ENCODE measurements around the gene CD74.

Gene CD74

DNA sequence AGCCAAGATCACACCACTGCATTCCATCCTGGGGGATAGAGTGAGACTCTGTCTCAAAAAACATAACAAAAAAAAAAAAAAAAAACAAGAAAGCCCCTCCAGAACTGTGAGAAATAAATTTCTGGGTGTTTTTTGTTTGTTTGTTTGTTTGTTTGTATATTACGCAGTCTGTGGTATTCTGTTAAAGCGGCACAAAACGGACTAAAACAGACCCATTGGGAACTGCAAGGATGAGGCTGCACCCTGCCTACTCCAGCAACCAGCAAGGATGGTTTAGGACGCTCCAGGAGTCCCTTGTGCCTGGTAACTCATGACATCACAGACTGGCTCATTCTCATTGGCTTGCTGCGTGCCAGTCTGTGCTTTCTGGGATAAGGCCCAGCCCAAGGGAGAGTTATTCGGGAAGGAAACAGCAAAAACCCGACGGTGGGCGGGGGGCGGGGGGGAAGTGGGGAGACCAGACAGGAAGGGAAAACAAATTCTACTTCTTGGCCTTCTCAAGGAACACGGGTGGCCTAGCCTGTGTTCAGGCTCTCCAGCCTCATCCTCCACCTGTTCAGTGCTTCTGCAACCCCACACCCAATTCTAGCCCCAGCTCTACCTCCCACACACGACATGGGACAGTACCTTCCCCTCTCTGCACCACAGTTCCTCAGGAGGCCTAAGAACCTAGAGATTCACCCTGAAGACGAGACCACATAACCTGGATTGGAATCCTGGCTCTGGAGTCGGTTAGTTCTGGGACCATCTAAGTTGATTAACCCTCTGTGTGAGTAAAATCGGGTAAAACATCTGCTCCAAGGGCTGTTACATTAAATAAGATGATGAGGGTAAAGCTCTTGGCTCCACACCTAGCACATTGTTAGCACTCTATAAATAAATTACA lies 2.8 kb downstream of the CD74 start:
- DNase-seq (ENCODE audit: low spot score) = peak; percentile 70
- TF ChIP-seq CTCF (IDR thresholded peaks at IDR 0.05; ENCODE audit: borderline replicate concordance, control extremely low read depth, extremely low read depth, insufficient read depth, missing control alignments) = no peak
- in situ Hi-C loops (cut with MboI; ENCODE audit: low sequenced_read_pairs, unreplicated experiment) = no loop called here

DNA sequence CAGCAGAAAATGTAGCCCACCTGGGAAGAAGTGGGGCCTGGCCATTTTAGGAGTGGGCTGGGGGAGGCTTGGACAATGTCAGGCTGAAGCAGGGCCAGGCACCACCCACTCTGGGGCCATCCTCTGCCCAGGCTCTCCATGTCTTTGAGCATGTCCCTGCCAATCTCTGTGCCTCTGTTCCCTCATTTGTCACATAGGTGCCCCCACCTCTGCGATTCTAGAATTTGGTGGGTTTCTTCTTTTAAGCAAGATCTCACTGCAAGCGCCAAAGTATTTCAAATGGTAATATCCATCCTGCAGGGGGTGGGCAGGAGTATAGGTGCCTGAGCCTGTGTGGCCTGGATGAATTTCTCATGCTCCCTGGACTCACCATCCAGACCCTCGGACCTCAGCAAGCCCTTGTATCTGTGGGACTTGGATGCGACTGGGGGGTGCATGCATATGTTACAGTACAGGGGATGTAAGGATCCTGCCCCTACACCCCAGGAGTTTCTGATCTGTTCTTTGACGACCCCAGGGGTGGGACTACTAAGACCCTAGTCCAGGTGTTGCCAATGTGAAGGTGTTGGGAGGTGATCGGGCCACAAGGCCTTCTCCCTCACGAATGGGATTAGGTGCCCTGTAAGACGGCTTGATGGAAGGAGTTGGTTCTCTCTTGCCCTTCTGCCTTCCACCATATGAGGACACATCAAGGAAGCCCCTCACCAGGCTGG lies 4.3 kb downstream of the CD74 start:
- in situ Hi-C loops (cut with MboI; ENCODE audit: low sequenced_read_pairs, unreplicated experiment) = no loop called here
- DNase-seq (ENCODE audit: low spot score) = no peak
- TF ChIP-seq CTCF (IDR thresholded peaks at IDR 0.05; ENCODE audit: borderline replicate concordance, control extremely low read depth, extremely low read depth, insufficient read depth, missing control alignments) = no peak

DNA sequence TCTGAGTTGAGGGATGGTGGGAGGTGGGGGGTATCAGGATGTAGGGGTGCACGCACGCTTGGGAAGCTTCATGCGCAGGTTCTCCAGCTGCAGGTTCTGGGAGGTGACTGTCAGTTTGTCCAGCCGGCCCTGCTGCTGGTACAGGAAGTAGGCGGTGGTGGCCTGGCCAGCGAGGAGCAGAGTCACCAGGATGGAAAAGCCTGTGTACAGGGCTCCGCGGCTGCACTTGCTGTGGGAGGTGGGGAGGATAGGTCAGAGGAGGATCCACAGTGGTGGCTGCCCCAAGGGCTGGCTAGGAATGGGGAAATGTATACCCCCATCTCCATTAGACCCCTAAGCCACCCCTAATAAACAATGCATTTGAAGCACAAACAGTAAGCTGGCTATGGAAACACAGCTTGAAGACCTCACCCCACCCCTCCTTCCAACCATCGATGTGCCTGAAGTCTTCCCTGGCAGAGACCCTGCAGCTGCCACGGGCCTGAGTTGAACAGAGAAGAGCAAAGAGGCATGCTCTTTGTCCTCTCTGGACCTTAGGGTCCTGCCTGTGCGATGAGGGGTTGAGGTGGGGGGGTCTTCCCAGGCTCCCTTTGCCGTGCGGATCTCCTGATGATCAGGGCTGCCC lies 5.5 kb downstream of the CD74 start:
- in situ Hi-C loops (cut with MboI; ENCODE audit: low sequenced_read_pairs, unreplicated experiment) = no loop called here
- TF ChIP-seq CTCF (IDR thresholded peaks at IDR 0.05; ENCODE audit: borderline replicate concordance, control extremely low read depth, extremely low read depth, insufficient read depth, missing control alignments) = no peak
- DNase-seq (ENCODE audit: low spot score) = no peak

DNA sequence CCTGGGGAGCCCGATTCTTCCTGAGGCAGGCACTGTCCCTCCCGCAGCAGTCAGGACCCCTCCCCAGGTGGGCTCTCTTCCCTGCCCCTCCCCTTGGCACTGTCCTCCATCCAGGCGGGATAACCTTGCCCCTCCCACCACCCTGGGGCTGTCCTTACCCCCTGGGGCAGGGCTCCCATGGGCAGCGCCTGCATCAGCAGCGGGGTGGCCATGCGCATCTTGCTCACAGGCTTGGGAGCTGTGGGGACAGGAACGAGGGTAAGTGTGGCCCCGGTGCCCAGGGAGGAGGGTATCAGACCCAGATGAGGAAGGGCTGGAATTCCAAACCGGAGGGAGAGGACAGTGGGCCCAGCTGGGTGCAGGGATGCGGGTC lies 6.0 kb downstream of the CD74 start:
- in situ Hi-C loops (cut with MboI; ENCODE audit: low sequenced_read_pairs, unreplicated experiment) = no loop called here
- no peak for TF ChIP-seq CTCF (IDR thresholded peaks at IDR 0.05; ENCODE audit: borderline replicate concordance, control extremely low read depth, extremely low read depth, insufficient read depth, missing control alignments)
- DNase-seq (ENCODE audit: low spot score) = no peak

DNA sequence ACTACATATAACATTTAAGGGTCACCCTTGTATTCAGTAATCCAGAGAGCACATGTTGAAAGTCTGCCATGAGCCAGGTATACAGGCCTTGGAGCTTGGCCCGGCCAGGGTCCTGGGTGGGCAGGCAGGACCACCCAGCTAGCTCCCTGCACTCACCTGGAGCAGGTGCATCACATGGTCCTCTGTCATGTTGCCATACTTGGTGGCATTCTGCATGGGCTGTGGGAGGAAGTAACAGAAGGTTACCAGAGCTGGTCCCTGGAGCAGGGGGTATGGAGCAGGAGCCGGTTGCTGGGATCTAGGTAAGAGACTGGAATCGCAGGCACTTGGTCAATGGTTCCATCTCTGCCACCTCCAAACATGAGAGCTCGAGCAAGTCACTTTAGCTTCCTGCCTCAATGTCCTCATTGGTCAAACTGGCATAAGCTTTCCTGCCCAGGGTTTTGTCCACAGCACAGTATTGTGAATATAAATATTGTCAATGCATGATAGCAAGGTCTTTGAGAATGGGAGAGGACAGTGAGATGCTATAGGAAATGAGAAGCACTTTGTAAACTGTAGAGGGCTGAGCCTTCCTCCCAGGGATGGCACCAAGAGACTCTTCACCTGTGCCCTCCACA lies 6.5 kb downstream of the CD74 start:
- TF ChIP-seq CTCF (IDR thresholded peaks at IDR 0.05; ENCODE audit: borderline replicate concordance, control extremely low read depth, extremely low read depth, insufficient read depth, missing control alignments) = no peak
- in situ Hi-C loops (cut with MboI; ENCODE audit: low sequenced_read_pairs, unreplicated experiment) = no loop called here
- DNase-seq (ENCODE audit: low spot score) = no peak

Measured in GM13976 (cell line).